CD14-positive monocyte (primary cell): ENCODE data around the gene SMLR1. TPM values are rescaled to one million over a fixed set of nuclear protein-coding genes. Genes with fewer than 3 reads are reported as not detected.

Experiments
- DNase-seq, 3 donors: peaks; one replicate each; pipeline ENCODE4 v3.0.0-alpha.2; 2011 to 2022
- H2AFZ ChIP-seq: 2 replicates; pipeline ENCODE4 v1.6.0; 2012; ENCODE audit warnings: mild to moderate bottlenecking, low read depth, low read length, inconsistent platforms; ENCODE audit not compliant: insufficient read depth, poor library complexity, severe bottlenecking
- H3K27ac ChIP-seq, 2 donors: 1 replicate in 1 of 2; 2 replicates in 1 of 2; pipeline ENCODE4 v1.5.1; 2012 to 2013; ENCODE audit warnings: low read length in 2 of 2, control low read depth in 1 of 2, inconsistent platforms in 1 of 2, low read depth in 1 of 2, mild to moderate bottlenecking in 1 of 2
- H3K27me3 ChIP-seq, 2 donors: one replicate each; pipeline versions ENCODE4 v1.6.0 to v1.6.1; 2011 to 2013; ENCODE audit warnings: low read length in 2 of 2; ENCODE audit not compliant: control insufficient read depth in 2 of 2, insufficient read depth in 2 of 2
- H3K36me3 ChIP-seq, 2 donors: replicated peaks in 1 of 2; 1 replicate in 1 of 2; 2 replicates in 1 of 2; pipeline versions ENCODE4 v1.5.1 to v1.6.1; 2012 to 2013; ENCODE audit warnings: low read length in 2 of 2, control low read depth in 1 of 2, inconsistent platforms in 1 of 2, mild to moderate bottlenecking in 1 of 2; ENCODE audit not compliant: insufficient read depth in 2 of 2, control insufficient read depth in 1 of 2
- H3K4me1 ChIP-seq, 2 donors: 1 replicate in 1 of 2; 2 replicates in 1 of 2; pipeline versions ENCODE4 v1.5.1 to v1.6.1; 2012 to 2013; ENCODE audit warnings: low read length in 2 of 2, control low read depth in 1 of 2, inconsistent platforms in 1 of 2, mild to moderate bottlenecking in 1 of 2, moderate library complexity in 1 of 2; ENCODE audit not compliant: insufficient read depth in 2 of 2, control insufficient read depth in 1 of 2
- H3K4me2 ChIP-seq: replicated peaks from 2 replicates; pipeline ENCODE3; 2012; ENCODE audit warnings: low read length, moderate library complexity, mild to moderate bottlenecking; ENCODE audit not compliant: poor library complexity, severe bottlenecking; ENCODE audit errors: extremely low read depth
- H3K4me3 ChIP-seq, 3 experiments: fragments of 200-600 bp in 1 of 3; sonication (generic) in 1 of 3; replicated peaks in 1 of 3; 1 replicate in 2 of 3; 2 replicates in 1 of 3; pipeline ENCODE4 v1.5.1; 2011 to 2013; ENCODE audit warnings: low read length in 3 of 3, mild to moderate bottlenecking in 3 of 3, control low read depth in 2 of 3, low read depth in 2 of 3, inconsistent platforms in 1 of 3, moderate library complexity in 1 of 3
- H3K79me2 ChIP-seq: 2 replicates; pipeline ENCODE4 v1.6.0; 2012; ENCODE audit warnings: mild to moderate bottlenecking, control low read depth, inconsistent platforms, low read length, moderate library complexity; ENCODE audit not compliant: insufficient read depth
- H3K9ac ChIP-seq: 2 replicates; pipeline ENCODE4 v1.6.0; 2017; ENCODE audit warnings: low read length, mild to moderate bottlenecking; ENCODE audit not compliant: insufficient read depth, poor library complexity, severe bottlenecking
- H3K9me3 ChIP-seq, 2 donors: replicated peaks in 1 of 2; 1 replicate in 1 of 2; 2 replicates in 1 of 2; pipeline versions ENCODE4 v1.5.1 to v1.6.1; 2012 to 2013; ENCODE audit warnings: low read length in 2 of 2, control low read depth in 1 of 2; ENCODE audit not compliant: control insufficient read depth in 1 of 2, insufficient read depth in 1 of 2
- H4K20me1 ChIP-seq: 2 replicates; pipeline ENCODE4 v1.6.0; 2012; ENCODE audit warnings: mild to moderate bottlenecking, low read length, control low read depth, moderate library complexity; ENCODE audit not compliant: insufficient read depth
- H3K27ac Mint-ChIP-seq, 7 donors: one replicate each; pipeline ENCODE4 v1.8.0; 2020; ENCODE audit warnings: mild to moderate bottlenecking in 7 of 7, mixed read lengths in 7 of 7, moderate library complexity in 6 of 7, inconsistent platforms in 2 of 7
- H3K27me3 Mint-ChIP-seq, 3 donors: one replicate each; pipeline ENCODE4 v1.8.0; 2021 to 2022; ENCODE audit warnings: low read depth in 3 of 3, mild to moderate bottlenecking in 3 of 3, mixed read lengths in 3 of 3, moderate library complexity in 3 of 3, inconsistent platforms in 1 of 3
- H3K36me3 Mint-ChIP-seq, 2 donors: one replicate each; pipeline ENCODE4 v1.8.0; 2020; ENCODE audit warnings: mixed read lengths in 2 of 2, inconsistent platforms in 1 of 2, mild to moderate bottlenecking in 1 of 2
- H3K4me1 Mint-ChIP-seq: one replicate; pipeline ENCODE4 v1.8.0; 2020; ENCODE audit warnings: mild to moderate bottlenecking, mixed read lengths
- H3K4me3 Mint-ChIP-seq, 2 donors: one replicate each; pipeline ENCODE4 v1.8.0; 2020; ENCODE audit warnings: mild to moderate bottlenecking in 2 of 2, mixed read lengths in 2 of 2, moderate library complexity in 1 of 2
- H3K9me3 Mint-ChIP-seq, 7 donors: one replicate each; pipeline ENCODE4 v1.8.0; 2020 to 2022; ENCODE audit warnings: mixed read lengths in 7 of 7, mild to moderate bottlenecking in 6 of 7, moderate library complexity in 6 of 7, inconsistent platforms in 2 of 7
- WGBS: methylation state at CpG from one replicate; pipeline ENCODE4 v1.1.5; 2013; ENCODE audit warnings: missing lambda C conversion rate; ENCODE audit not compliant: insufficient coverage; 5-methylcytosine and 5-hydroxymethylcytosine counted together
- intact Hi-C, 2 donors: fragments of 100-400 bp; cut with micrococcal nuclease; formaldehyde crosslinking; loops; one replicate each; pipeline versions ENCODE4 v1.15.0 to v1.15.1; 2023
- polyA plus RNA-seq, 3 donors: library from polyadenylated mRNA; depleted of rRNA in 1 of 3; unstranded in 2 of 3; stranded (reverse) in 1 of 3; fragments of 300-500 nt in 2 of 3; fragments of >200 nt in 1 of 3; fragmentation: Illumina TruSeq in 2 of 3; gene quantifications; 1 replicate in 2 of 3; 2 replicates in 1 of 3; pipeline ENCODE4 v1.2.3, GENCODE V29; 2012 to 2021
- TF ChIP-seq, protein P1 (sequence below): fragments of 200-600 bp; IDR thresholded peaks from one replicate; pipeline ENCODE4 v1.8.0; 2022; ENCODE audit warnings: antibody characterized with exemption, mild to moderate bottlenecking

Gene SMLR1
- polyA plus RNA-seq, 3 donors = not detected

DNA sequence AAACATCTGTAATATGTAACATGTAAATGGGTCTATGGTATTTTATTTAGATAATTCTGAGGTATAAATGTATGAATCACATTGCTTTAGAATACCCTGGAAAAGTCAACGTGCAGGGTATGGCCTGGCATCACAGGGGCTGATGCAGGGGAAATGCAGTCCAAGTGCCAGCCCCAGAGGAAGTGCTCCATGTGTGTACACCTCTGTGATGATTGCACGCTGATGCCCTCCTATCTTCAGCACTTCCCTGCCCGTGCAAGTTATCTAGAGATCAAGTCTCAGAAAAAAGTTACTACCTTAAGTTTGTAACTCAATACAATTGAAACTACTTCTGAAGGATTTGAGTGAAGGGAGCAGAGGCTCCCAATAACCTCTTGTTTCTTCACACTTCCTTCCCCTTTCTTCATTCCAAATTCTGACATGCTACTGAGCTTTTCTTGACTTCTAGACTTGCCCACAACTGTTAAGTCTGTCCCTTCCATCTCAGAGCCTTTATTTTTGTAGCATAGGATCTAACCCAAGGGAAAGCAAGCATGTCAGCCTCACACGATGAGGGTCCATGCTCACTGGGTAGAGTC is 2.2 kb downstream of the SMLR1 start:
- peaks cover 0 to 1% of the 10 kb centered on the region in 2 donors for H3K36me3 Mint-ChIP-seq
- no peaks in the 10 kb centered on the region for H3K9me3 ChIP-seq
- H3K27me3 Mint-ChIP-seq = no peaks in the 10 kb centered on the region
- WGBS = 70% methylated on average over 2 of the region's 4 CpGs
- H2AFZ ChIP-seq = no peak overlapping the region
- intact Hi-C loops = no loop called here
- peaks cover 12% of the 10 kb centered on the region for H3K4me1 Mint-ChIP-seq
- no peaks in the 10 kb centered on the region for H3K79me2 ChIP-seq
- H3K27ac ChIP-seq = no peak overlapping the region
- no peaks in the 10 kb centered on the region for H3K27me3 ChIP-seq
- H3K36me3 ChIP-seq = no peaks in the 10 kb centered on the region
- TF ChIP-seq, protein P1, sequence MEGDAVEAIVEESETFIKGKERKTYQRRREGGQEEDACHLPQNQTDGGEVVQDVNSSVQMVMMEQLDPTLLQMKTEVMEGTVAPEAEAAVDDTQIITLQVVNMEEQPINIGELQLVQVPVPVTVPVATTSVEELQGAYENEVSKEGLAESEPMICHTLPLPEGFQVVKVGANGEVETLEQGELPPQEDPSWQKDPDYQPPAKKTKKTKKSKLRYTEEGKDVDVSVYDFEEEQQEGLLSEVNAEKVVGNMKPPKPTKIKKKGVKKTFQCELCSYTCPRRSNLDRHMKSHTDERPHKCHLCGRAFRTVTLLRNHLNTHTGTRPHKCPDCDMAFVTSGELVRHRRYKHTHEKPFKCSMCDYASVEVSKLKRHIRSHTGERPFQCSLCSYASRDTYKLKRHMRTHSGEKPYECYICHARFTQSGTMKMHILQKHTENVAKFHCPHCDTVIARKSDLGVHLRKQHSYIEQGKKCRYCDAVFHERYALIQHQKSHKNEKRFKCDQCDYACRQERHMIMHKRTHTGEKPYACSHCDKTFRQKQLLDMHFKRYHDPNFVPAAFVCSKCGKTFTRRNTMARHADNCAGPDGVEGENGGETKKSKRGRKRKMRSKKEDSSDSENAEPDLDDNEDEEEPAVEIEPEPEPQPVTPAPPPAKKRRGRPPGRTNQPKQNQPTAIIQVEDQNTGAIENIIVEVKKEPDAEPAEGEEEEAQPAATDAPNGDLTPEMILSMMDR = no peak
- no peak overlapping the region for H3K9ac ChIP-seq
- no peak overlapping the region for H3K4me3 Mint-ChIP-seq
- H3K4me1 ChIP-seq = no peaks in the 10 kb centered on the region
- H3K4me3 ChIP-seq = no peak overlapping the region
- no peaks in the 10 kb centered on the region for H4K20me1 ChIP-seq
- peaks cover 0 to 6% (median 0%) of the 10 kb centered on the region in 7 donors for H3K9me3 Mint-ChIP-seq
- DNase-seq = no peak
- H3K27ac Mint-ChIP-seq = no peak overlapping the region
- no peak overlapping the region for H3K4me2 ChIP-seq

- Histone ChIP-seq H3K4me3 (no peak overlapping the region), H2AFZ (no peak overlapping the region), H3K9ac (no peak overlapping the region), H3K27ac (no peak overlapping the region), H3K9me3 (no peaks in the 10 kb centered on the region), H3K27me3 (no peaks in the 10 kb centered on the region), H3K79me2 (no peaks in the 10 kb centered on the region), H3K4me2 (no peak overlapping the region), H4K20me1 (no peaks in the 10 kb centered on the region), H3K36me3 (no peaks in the 10 kb centered on the region), H3K4me1 (no peaks in the 10 kb centered on the region)
- WGBS = 100% methylated on average over 1 of the region's 5 CpGs
- Mint-ChIP-seq H3K27ac (no peak overlapping the region), H3K9me3 (peaks cover 0 to 6% (median 0%) of the 10 kb centered on the region in 7 donors), H3K27me3 (no peaks in the 10 kb centered on the region), H3K4me3 (no peak overlapping the region), H3K4me1 (peaks cover 22% of the 10 kb centered on the region), H3K36me3 (peaks cover 0 to 1% of the 10 kb centered on the region in 2 donors)
- DNase-seq = no peak
- intact Hi-C loops = no loop called here
- TF ChIP-seq, protein P1 = no peak
Observed at GRCh38 chr6:130831607-130832006, 4.4 kb downstream of the SMLR1 start.
